ENCODE measurements around the gene COL5A1. TPM values are rescaled to one million over a fixed set of nuclear protein-coding genes. Genes with fewer than 3 reads are reported as not detected.
A peak's percentile ranks its signal among the peaks of the same experiment; 100 is the strongest.

Gene COL5A1
- polyA plus RNA-seq, 1 donor (not counting 4 experiments of a cell fraction or from before 2014, with no cell fraction given), result 3.1 TPM

- Histone ChIP-seq H3K27ac (ENCODE audit: control insufficient read depth, insufficient read depth, low read length) (no peak overlapping the region), H3K9me3 (ENCODE audit: control insufficient read depth, low read depth, low read length) (peaks cover 12% of the 10 kb centered on the region), H3K79me2 (ENCODE audit: control insufficient read depth, insufficient read depth, low read length) (no peaks in the 10 kb centered on the region), H3K36me3 (ENCODE audit: control insufficient read depth in 2 of 2, extremely low read depth in 1 of 2, insufficient read depth in 2 of 2, low read length in 2 of 2) (peaks cover 0 to under 1% of the 10 kb centered on the region in 2 experiments), H3K4me2 (ENCODE audit: control insufficient read depth, extremely low read depth, insufficient read depth, low read depth, low read length) (no peak overlapping the region), H3K4me1 (ENCODE audit: control insufficient read depth, extremely low read depth, insufficient read depth, low read length) (no peaks in the 10 kb centered on the region), H3K9me1 (ENCODE audit: control insufficient read depth, extremely low read depth, insufficient read depth, low read length) (no peaks in the 10 kb centered on the region), H3K4me3 (ENCODE audit: control insufficient read depth in 2 of 3, extremely low read depth in 1 of 3, insufficient read depth in 2 of 3, low read depth in 1 of 3, low read length in 3 of 3) (no peak overlapping the region), H2AFZ (ENCODE audit: control insufficient read depth, low read length) (no peak overlapping the region), H3K27me3 (ENCODE audit: control insufficient read depth, extremely low read depth, insufficient read depth, low read length) (no peaks in the 10 kb centered on the region), H3K9ac (ENCODE audit: control insufficient read depth, extremely low read depth, insufficient read depth, low read length) (no peak overlapping the region), H4K20me1 (ENCODE audit: control insufficient read depth, extremely low read depth, insufficient read depth, low read length) (no peaks in the 10 kb centered on the region)
- FAIRE-seq (no peak), DNase-seq (ENCODE audit: low read depth, low spot score) (no peak)
- TF ChIP-seq CTCF (optimal IDR thresholded peaks at IDR 0.05 in 1 of 3, IDR thresholded peaks at IDR 0.05 in 1 of 3, conservative IDR thresholded peaks at IDR 0.05 in 1 of 3; ENCODE audit: extremely low read depth in 1 of 3, insufficient read depth in 2 of 3, low read length in 3 of 3) (peak in 1 of 3 experiments; percentile 14), EZH2 (IDR thresholded peaks at IDR 0.05; ENCODE audit: low read length) (no peak)
- dilution Hi-C loops (cut with MboI; ENCODE audit: extremely low pct_ligation_motif_present, low sequenced_read_pairs), result no loop called here
Observed at GRCh38 chr9:134742822-134743535, 101.4 kb downstream of the COL5A1 start.

GRCh38 chr9:134743853-134744252, 102.2 kb downstream of the COL5A1 start:
- Histone ChIP-seq H2AFZ (ENCODE audit: control insufficient read depth, low read length) (no peak overlapping the region), H3K36me3 (ENCODE audit: control insufficient read depth in 2 of 2, extremely low read depth in 1 of 2, insufficient read depth in 2 of 2, low read length in 2 of 2) (peaks cover 0 to 3% of the 10 kb centered on the region in 2 experiments), H3K9me1 (ENCODE audit: control insufficient read depth, extremely low read depth, insufficient read depth, low read length) (no peaks in the 10 kb centered on the region), H3K4me2 (ENCODE audit: control insufficient read depth, extremely low read depth, insufficient read depth, low read depth, low read length) (no peak overlapping the region), H3K4me1 (ENCODE audit: control insufficient read depth, extremely low read depth, insufficient read depth, low read length) (no peaks in the 10 kb centered on the region), H3K9me3 (ENCODE audit: control insufficient read depth, low read depth, low read length) (peaks cover 12% of the 10 kb centered on the region), H3K79me2 (ENCODE audit: control insufficient read depth, insufficient read depth, low read length) (no peaks in the 10 kb centered on the region), H3K27me3 (ENCODE audit: control insufficient read depth, extremely low read depth, insufficient read depth, low read length) (no peaks in the 10 kb centered on the region), H3K9ac (ENCODE audit: control insufficient read depth, extremely low read depth, insufficient read depth, low read length) (no peak overlapping the region), H4K20me1 (ENCODE audit: control insufficient read depth, extremely low read depth, insufficient read depth, low read length) (no peaks in the 10 kb centered on the region), H3K27ac (ENCODE audit: control insufficient read depth, insufficient read depth, low read length) (no peak overlapping the region), H3K4me3 (ENCODE audit: control insufficient read depth in 2 of 3, extremely low read depth in 1 of 3, insufficient read depth in 2 of 3, low read depth in 1 of 3, low read length in 3 of 3) (no peak overlapping the region)
- DNase-seq (ENCODE audit: low read depth, low spot score), result no peak
- FAIRE-seq, result no peak
- dilution Hi-C loops (cut with MboI; ENCODE audit: extremely low pct_ligation_motif_present, low sequenced_read_pairs), result no loop called here
- TF ChIP-seq EZH2 (IDR thresholded peaks at IDR 0.05; ENCODE audit: low read length) (no peak), CTCF (optimal IDR thresholded peaks at IDR 0.05 in 1 of 3, IDR thresholded peaks at IDR 0.05 in 1 of 3, conservative IDR thresholded peaks at IDR 0.05 in 1 of 3; ENCODE audit: extremely low read depth in 1 of 3, insufficient read depth in 2 of 3, low read length in 3 of 3) (no peak)
